GM19468 (cell line): Measurements from ENCODE around the gene GGTLC1.

Experiments
- ATAC-seq: cut with Tn5 transposase; IDR thresholded peaks from one replicate; pipeline ENCODE4 v1.9.1; 2021; ENCODE audit warnings: mild to moderate bottlenecking, moderate library complexity, moderate number of reproducible peaks; ENCODE audit not compliant: unreplicated experiment; ENCODE audit errors: extremely low read depth

GGTLC1 gene

GRCh38 chr20:23988561-23988960, at the start of gene GGTLC1:
Gene GGTLC1, minus strand, starts transcription at chr20:23988779. Its CDS starts 2,168 bp downstream, at chr20:23986611.
- ATAC-seq = no peak

- ATAC-seq = no peak
Measured at GRCh38 chr20:24034820-24035219, 46.2 kb upstream of the GGTLC1 start.

GRCh38 chr20:24033565-24033964, 45.0 kb upstream of the GGTLC1 start:
- ATAC-seq = no peak

- no peak for ATAC-seq
Measured at GRCh38 chr20:24033151-24033550, 44.6 kb upstream of the GGTLC1 start.

- ATAC-seq = no peak
Measured at GRCh38 chr20:24032400-24032898, 43.9 kb upstream of the GGTLC1 start.

- no peak for ATAC-seq
Measured at GRCh38 chr20:24027229-24027628, 38.6 kb upstream of the GGTLC1 start.

GRCh38 chr20:24022621-24023180, 34.1 kb upstream of the GGTLC1 start:
- ATAC-seq = no peak

GRCh38 chr20:24018796-24019195, 30.2 kb upstream of the GGTLC1 start:
- ATAC-seq = no peak

- ATAC-seq = no peak
Measured at GRCh38 chr20:24017458-24017755, 28.8 kb upstream of the GGTLC1 start.

GRCh38 chr20:24016607-24017457, 28.3 kb upstream of the GGTLC1 start:
- ATAC-seq = no peak

- no peak for ATAC-seq
Measured at GRCh38 chr20:24013953-24014352, 25.4 kb upstream of the GGTLC1 start.

GRCh38 chr20:24011282-24011681, 22.7 kb upstream of the GGTLC1 start:
- no peak for ATAC-seq

GRCh38 chr20:24007758-24008157, 19.2 kb upstream of the GGTLC1 start:
- ATAC-seq = no peak

GRCh38 chr20:24007073-24007595, 18.6 kb upstream of the GGTLC1 start:
- ATAC-seq = no peak

GRCh38 chr20:24006626-24007025, 18.0 kb upstream of the GGTLC1 start:
- no peak for ATAC-seq

- ATAC-seq = no peak
Measured at GRCh38 chr20:24004471-24004870, 15.9 kb upstream of the GGTLC1 start.

GRCh38 chr20:24002896-24003295, 14.3 kb upstream of the GGTLC1 start:
- no peak for ATAC-seq

GRCh38 chr20:24001712-24002405, 13.3 kb upstream of the GGTLC1 start:
- ATAC-seq = no peak

- no peak for ATAC-seq
Measured at GRCh38 chr20:23998844-23999243, 10.3 kb upstream of the GGTLC1 start.

- ATAC-seq = no peak
Measured at GRCh38 chr20:23998392-23998791, 9.8 kb upstream of the GGTLC1 start.
